Activated CD4-positive, alpha-beta T cell treated with anti-CD3 and anti-CD28 coated beads for 36 hours (primary cell): Measurements from ENCODE around the gene PWP2. TPM values are rescaled to one million over a fixed set of nuclear protein-coding genes. Genes with fewer than 3 reads are reported as not detected.

Source experiments
- ATAC-seq: fragments of 200-7000 bp; cut with Tn5 transposase; one replicate; pipeline ENCODE4 v1.10.0; 2021; ENCODE audit warnings: mild to moderate bottlenecking, moderate library complexity
- CTCF ChIA-PET: fragments of 350-600 bp; sonication (Branson Sonifier 250); formaldehyde crosslinking; loops from one replicate; lab custom pipeline; 2021; ENCODE audit warnings: antibody characterized with exemption; lab: Charles Lee
- POLR2A ChIA-PET: fragments of 350-600 bp; sonication (Branson Sonifier 250); formaldehyde crosslinking; loops from one replicate; lab custom pipeline; 2021; ENCODE audit warnings: antibody characterized with exemption, inconsistent platforms; lab: Charles Lee
- DNase-seq: peaks from one replicate; pipeline ENCODE4 v3.0.0-alpha.2; 2020
- H3K27ac Mint-ChIP-seq: one replicate; pipeline ENCODE4 v1.8.0; 2021; ENCODE audit warnings: mixed read lengths
- H3K27me3 Mint-ChIP-seq: one replicate; pipeline ENCODE4 v1.8.0; 2021; ENCODE audit warnings: mixed read lengths
- H3K36me3 Mint-ChIP-seq: one replicate; pipeline ENCODE4 v1.8.0; 2021; ENCODE audit warnings: low read depth, mixed read lengths
- H3K4me1 Mint-ChIP-seq: one replicate; pipeline ENCODE4 v1.8.0; 2021; ENCODE audit warnings: mixed read lengths
- H3K4me3 Mint-ChIP-seq: one replicate; pipeline ENCODE4 v1.8.0; 2021; ENCODE audit warnings: mild to moderate bottlenecking, moderate library complexity, mixed read lengths
- H3K9me3 Mint-ChIP-seq: one replicate; pipeline ENCODE4 v1.8.0; 2021; ENCODE audit warnings: low read depth, mixed read lengths
- intact Hi-C, 2 experiments: fragments of 100-400 bp; cut with DNase I in 1 of 2; cut with micrococcal nuclease in 1 of 2; formaldehyde crosslinking; loops; one replicate each; pipeline versions ENCODE4 v1.14.2 to v1.15.1; 2022 to 2024; cut with DNase I, micrococcal nuclease
- total RNA-seq, 2 experiments: library from RNA; stranded (reverse); gene quantifications; one replicate each; pipeline ENCODE4 v1.2.3, GENCODE V29; 2021

The PWP2 gene
- total RNA-seq, 2 experiments from 2014 or later, result 28.9 to 54.1 TPM

GRCh38 chr21:44083631-44084291, 23.4 kb upstream of the PWP2 start:
- H3K27me3 Mint-ChIP-seq, result no peaks in the 10 kb centered on the region
- peak; percentile 82 for DNase-seq
- peaks cover 78% of the 10 kb centered on the region for H3K36me3 Mint-ChIP-seq
- intact Hi-C loops, result loop anchor here (1.0 to 10.0 kb wide), 5 partner anchors 17 to 269 kb away; partner anchors contain the start of gene TRAPPC10 (in 1 of the 2)
- peaks cover 85% of the 10 kb centered on the region for H3K4me1 Mint-ChIP-seq
- peak overlapping the region; percentile 98 for H3K27ac Mint-ChIP-seq
- no peaks in the 10 kb centered on the region for H3K9me3 Mint-ChIP-seq
- peak overlapping the region; percentile 55 for H3K4me3 Mint-ChIP-seq
- ChIA-PET CTCF (interaction anchor here (0.7 to 3.0 kb wide), 12 partner anchors 8 to 864 kb away, joined by 3 to 25 read pairs (median 3); no protein-coding TSS in a partner anchor), POLR2A (interaction anchor here (0.6 to 1.5 kb wide), 7 partner anchors 18 to 189 kb away, joined by 3 to 7 read pairs (median 3); no protein-coding TSS in a partner anchor)
- peak; percentile 76 for ATAC-seq

GRCh38 chr21:44084496-44085241, 22.5 kb upstream of the PWP2 start:
- POLR2A ChIA-PET, result interaction anchor here (0.6 to 1.5 kb wide), 5 partner anchors 8 to 175 kb away, joined by 3 to 7 read pairs (median 4); no protein-coding TSS in a partner anchor
- H3K4me1 Mint-ChIP-seq, result peaks cover 89% of the 10 kb centered on the region
- DNase-seq (no peak), ATAC-seq (no peak)
- peak overlapping the region; percentile 55 for H3K4me3 Mint-ChIP-seq
- intact Hi-C loops, result loop anchor here in 1 of 2 experiments (10.0 kb wide), 1 partner anchor 270 kb away; no protein-coding TSS in a partner anchor
- no peaks in the 10 kb centered on the region for H3K27me3 Mint-ChIP-seq
- no peaks in the 10 kb centered on the region for H3K9me3 Mint-ChIP-seq
- peak overlapping the region; percentile 98 for H3K27ac Mint-ChIP-seq
- H3K36me3 Mint-ChIP-seq, result peaks cover 80% of the 10 kb centered on the region
- CTCF ChIA-PET, result interaction anchor here (0.6 to 3.0 kb wide), 9 partner anchors 8 to 863 kb away, joined by 3 to 25 read pairs (median 5); no protein-coding TSS in a partner anchor

- intact Hi-C loops, result loop anchor here in 1 of 2 experiments (10.0 kb wide), 1 partner anchor 271 kb away; no protein-coding TSS in a partner anchor
- Mint-ChIP-seq H3K36me3 (peaks cover 80% of the 10 kb centered on the region), H3K27ac (peak overlapping the region; percentile 98), H3K4me3 (peak overlapping the region; percentile 55), H3K9me3 (no peaks in the 10 kb centered on the region), H3K4me1 (peaks cover 94% of the 10 kb centered on the region), H3K27me3 (no peaks in the 10 kb centered on the region)
- ATAC-seq, result no peak
- POLR2A ChIA-PET, result interaction anchor here (0.9 to 1.2 kb wide), 2 partner anchors 9 to 67 kb away, joined by 4 read pairs; no protein-coding TSS in a partner anchor
- peak; percentile 35 for DNase-seq
- CTCF ChIA-PET, result interaction anchor here (0.6 to 3.0 kb wide), 3 partner anchors 29 to 345 kb away, joined by 3 to 25 read pairs (median 4); no protein-coding TSS in a partner anchor
Observed at GRCh38 chr21:44085491-44086321, 21.5 kb upstream of the PWP2 start.

- no peak for ATAC-seq
- DNase-seq, result no peak
- intact Hi-C loops, result loop anchor here in 1 of 2 experiments (10.0 kb wide), 1 partner anchor 272 kb away; no protein-coding TSS in a partner anchor
- H3K27ac Mint-ChIP-seq, result peak overlapping the region; percentile 98
- CTCF ChIA-PET, result no interaction called here
- H3K4me3 Mint-ChIP-seq, result no peak overlapping the region
- POLR2A ChIA-PET, result interaction anchor here (0.9 kb wide), 1 partner anchor 68 kb away, joined by 4 read pairs; no protein-coding TSS in a partner anchor
- H3K4me1 Mint-ChIP-seq, result peaks cover 85% of the 10 kb centered on the region
- H3K27me3 Mint-ChIP-seq, result no peaks in the 10 kb centered on the region
- peaks cover 71% of the 10 kb centered on the region for H3K36me3 Mint-ChIP-seq
- no peaks in the 10 kb centered on the region for H3K9me3 Mint-ChIP-seq
Observed at GRCh38 chr21:44086636-44087425, 20.4 kb upstream of the PWP2 start.

- ChIA-PET POLR2A (no interaction called here), CTCF (interaction anchor here (0.5 kb wide), 1 partner anchor 75 kb away, joined by 3 read pairs; the partner anchor contains the start of gene TRAPPC10)
- intact Hi-C loops, result loop anchor here in 1 of 2 experiments (10.0 kb wide), 1 partner anchor 273 kb away; no protein-coding TSS in a partner anchor
- peaks cover 69% of the 10 kb centered on the region for H3K36me3 Mint-ChIP-seq
- DNase-seq (peak; percentile 59), ATAC-seq (peak; percentile 10)
- H3K27me3 Mint-ChIP-seq, result no peaks in the 10 kb centered on the region
- peak overlapping the region; percentile 35 for H3K4me3 Mint-ChIP-seq
- peaks cover 76% of the 10 kb centered on the region for H3K4me1 Mint-ChIP-seq
- no peaks in the 10 kb centered on the region for H3K9me3 Mint-ChIP-seq
- peak overlapping the region; percentile 87 for H3K27ac Mint-ChIP-seq
Observed at GRCh38 chr21:44087426-44088400, 19.5 kb upstream of the PWP2 start.

GRCh38 chr21:44088401-44088780, 18.8 kb upstream of the PWP2 start:
- DNase-seq, result no peak
- intact Hi-C loops, result loop anchor here in 1 of 2 experiments (10.0 kb wide), 1 partner anchor 274 kb away; no protein-coding TSS in a partner anchor
- Mint-ChIP-seq H3K36me3 (peaks cover 62% of the 10 kb centered on the region), H3K27ac (peak overlapping the region; percentile 87), H3K9me3 (no peaks in the 10 kb centered on the region), H3K4me1 (peaks cover 69% of the 10 kb centered on the region), H3K4me3 (no peak overlapping the region), H3K27me3 (no peaks in the 10 kb centered on the region)
- ChIA-PET POLR2A (no interaction called here), CTCF (no interaction called here)
- no peak for ATAC-seq

- H3K27ac Mint-ChIP-seq, result peak overlapping the region; percentile 87
- no peak overlapping the region for H3K4me3 Mint-ChIP-seq
- ATAC-seq, result peak; percentile 70
- H3K27me3 Mint-ChIP-seq, result no peaks in the 10 kb centered on the region
- peaks cover 65% of the 10 kb centered on the region for H3K36me3 Mint-ChIP-seq
- DNase-seq, result peak; percentile 44
- ChIA-PET CTCF (no interaction called here), POLR2A (no interaction called here)
- intact Hi-C loops, result loop anchor here in 1 of 2 experiments (10.0 kb wide), 1 partner anchor 274 kb away; no protein-coding TSS in a partner anchor
- H3K4me1 Mint-ChIP-seq, result peaks cover 61% of the 10 kb centered on the region
- no peaks in the 10 kb centered on the region for H3K9me3 Mint-ChIP-seq
Observed at GRCh38 chr21:44089001-44089911, 17.9 kb upstream of the PWP2 start.

GRCh38 chr21:44090325-44090724, 16.9 kb upstream of the PWP2 start:
- ChIA-PET CTCF (interaction anchor here (0.7 to 0.8 kb wide), 2 partner anchors 76 to 115 kb away, joined by 3 to 4 read pairs; no protein-coding TSS in a partner anchor), POLR2A (no interaction called here)
- no peaks in the 10 kb centered on the region for H3K9me3 Mint-ChIP-seq
- H3K27me3 Mint-ChIP-seq, result no peaks in the 10 kb centered on the region
- H3K4me1 Mint-ChIP-seq, result peaks cover 50% of the 10 kb centered on the region
- peak overlapping the region; percentile 87 for H3K27ac Mint-ChIP-seq
- ATAC-seq, result no peak
- no peak for DNase-seq
- intact Hi-C loops, result no loop called here
- H3K36me3 Mint-ChIP-seq, result peaks cover 58% of the 10 kb centered on the region
- no peak overlapping the region for H3K4me3 Mint-ChIP-seq
